GM18505 (cell line): ENCODE results near the gene OR52N1.

Experiments
- ATAC-seq: cut with Tn5 transposase; IDR thresholded peaks from one replicate; pipeline ENCODE4 v1.9.1; 2021; ENCODE audit not compliant: unreplicated experiment
- POLR2A ChIP-seq: IDR thresholded peaks from 4 replicates; pipeline ENCODE4 v1.6.1; 2011; ENCODE audit warnings: borderline replicate concordance; ENCODE audit not compliant: insufficient read depth, insufficient read length; ENCODE audit errors: extremely low read depth

Gene OR52N1

DNA sequence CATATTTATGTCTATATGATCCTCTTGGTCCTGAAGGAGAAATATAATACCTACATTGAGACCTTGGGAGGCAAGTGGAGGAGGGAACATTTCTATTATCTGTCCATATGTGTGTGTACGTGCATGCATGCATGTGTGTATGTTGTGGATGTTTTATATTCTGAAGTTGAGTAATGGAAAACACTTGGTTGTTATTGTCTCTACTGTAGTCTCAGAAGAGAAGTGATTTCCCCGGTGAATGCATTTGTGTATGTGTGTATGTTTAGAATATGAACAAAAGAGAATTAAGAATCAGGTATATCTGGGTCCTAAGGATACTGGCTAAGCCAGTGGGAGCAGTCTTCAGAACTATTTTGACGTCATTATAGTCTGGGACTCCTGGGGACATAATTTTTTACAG lies at the start of gene OR52N1:
Gene OR52N1 (minus strand): TSS at position 101 of the 400 bp plus-strand sequence. CDS start 2,449 bp downstream, outside the sequence.
- no peak for TF ChIP-seq POLR2A
- no peak for ATAC-seq

DNA sequence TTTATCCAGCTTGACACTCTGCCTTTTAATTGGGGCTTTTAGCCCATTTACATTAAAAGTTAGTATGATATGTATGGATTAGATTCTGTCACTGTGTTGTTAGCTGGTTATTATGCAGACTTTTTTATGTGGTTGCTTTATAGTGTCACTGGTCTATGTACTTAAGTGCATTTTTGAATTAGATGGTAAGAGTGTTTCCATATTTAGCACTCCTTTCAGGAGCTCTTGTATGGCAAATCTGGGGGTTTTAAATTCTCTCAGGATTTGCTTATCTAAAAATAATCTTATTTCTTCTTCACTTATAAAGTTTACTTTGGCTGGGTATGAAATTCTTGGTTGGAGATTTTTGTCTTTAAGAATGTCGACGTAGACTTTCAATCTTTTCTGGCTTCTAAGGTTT lies 46.6 kb upstream of the OR52N1 start:
- TF ChIP-seq POLR2A = no peak
- ATAC-seq = no peak

DNA sequence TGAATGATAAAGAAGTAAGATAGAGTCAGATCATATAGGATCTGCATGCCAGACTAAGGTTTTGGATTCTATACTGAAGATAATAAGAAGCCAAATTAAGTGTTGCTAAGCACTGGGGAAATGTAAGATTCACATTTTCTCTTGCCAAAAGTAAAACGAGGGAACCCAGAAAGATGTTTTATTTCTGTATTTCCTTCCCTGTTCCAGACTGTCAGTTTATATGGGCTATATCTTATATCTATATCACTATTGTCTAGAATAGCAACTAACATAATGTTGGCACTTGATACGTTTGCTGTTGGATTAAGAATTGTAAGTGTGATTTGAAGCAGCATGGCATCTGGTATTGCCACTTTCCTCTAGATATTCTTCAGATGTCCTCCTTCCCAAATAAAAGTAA lies 42.4 kb upstream of the OR52N1 start:
- ATAC-seq = no peak

DNA sequence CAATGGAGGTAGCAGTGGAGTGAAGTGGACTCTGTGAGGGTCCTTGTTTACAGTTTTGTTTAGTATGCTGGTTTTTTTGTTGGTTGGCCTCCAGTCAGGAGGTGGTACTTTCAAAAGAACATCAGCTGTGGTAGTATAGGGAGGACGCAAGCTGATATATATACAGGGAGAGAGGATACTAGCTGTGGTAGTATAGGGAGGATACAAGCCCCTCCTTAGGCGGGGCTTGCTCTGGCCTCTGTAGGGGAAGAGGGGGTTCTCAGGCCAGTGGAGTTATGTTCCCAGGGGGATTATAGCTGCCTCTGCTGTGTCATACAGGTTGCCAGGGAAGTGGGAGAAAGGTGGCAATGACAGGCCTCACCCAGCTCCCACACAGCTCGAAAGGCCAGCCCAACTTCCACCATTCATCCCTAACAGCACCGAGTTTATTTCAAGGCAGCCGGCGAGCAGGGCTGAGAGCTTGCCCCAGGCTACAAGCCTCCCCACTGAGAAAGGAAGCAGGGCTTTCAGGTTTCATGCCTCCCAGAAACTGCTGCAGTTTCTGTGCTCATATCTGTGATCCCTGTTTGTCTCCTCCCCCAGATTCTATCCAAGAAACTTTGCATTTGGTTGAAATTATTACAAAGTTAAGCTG lies 40.2 kb upstream of the OR52N1 start:
- ATAC-seq = no peak
- TF ChIP-seq POLR2A = no peak

More for the DNA sequence above, 42.4 kb upstream of the OR52N1 start:
- no peak for TF ChIP-seq POLR2A

DNA sequence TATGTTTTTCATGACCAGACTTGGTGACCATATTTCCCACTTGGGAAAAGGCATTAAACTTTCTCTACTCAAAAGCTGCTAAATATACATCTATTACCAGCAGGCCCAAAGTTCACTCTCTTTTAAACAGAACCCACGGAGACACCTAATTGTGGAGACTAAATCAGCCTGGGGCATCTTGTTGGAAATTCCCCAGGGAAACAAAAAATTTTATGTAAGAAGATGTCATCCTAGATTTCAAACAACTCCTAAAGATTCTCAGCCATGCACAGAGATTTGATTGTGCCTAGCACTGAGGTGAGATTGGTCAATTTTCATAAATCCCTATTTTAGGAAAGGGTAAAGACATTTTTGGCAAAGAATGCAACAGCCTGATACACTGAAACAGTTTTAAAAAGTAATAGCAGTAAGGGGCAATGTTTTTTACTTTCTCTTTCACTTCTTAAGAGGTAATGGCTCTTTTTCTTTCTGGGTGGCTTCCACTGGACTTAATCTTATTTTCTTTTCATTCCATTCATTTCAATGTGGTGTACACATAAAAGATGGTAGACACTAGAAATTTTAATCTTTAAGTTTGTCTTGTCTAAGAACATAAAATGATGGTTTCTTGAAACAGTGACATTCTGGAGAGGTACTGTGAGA lies 27.3 kb upstream of the OR52N1 start:
- TF ChIP-seq POLR2A = no peak
- peak; percentile 53 for ATAC-seq

DNA sequence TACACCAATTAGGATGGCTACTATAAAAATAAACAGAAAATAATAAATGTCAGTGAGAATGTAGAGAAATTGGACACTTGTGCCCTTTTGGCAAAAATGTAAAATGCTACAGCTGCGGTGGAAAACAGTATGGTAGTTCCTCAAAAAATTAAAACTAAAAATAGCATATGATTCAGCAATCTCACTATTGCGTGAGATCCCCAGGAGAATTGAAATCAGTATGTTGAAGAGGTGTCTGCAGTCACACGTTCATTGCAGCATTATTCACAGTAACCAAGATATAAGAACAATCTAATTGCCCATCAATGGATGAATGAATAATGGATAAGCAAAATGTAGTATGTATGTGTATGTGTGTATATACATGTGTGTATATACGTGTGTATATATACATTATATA lies 24.5 kb upstream of the OR52N1 start:
- no peak for TF ChIP-seq POLR2A
- ATAC-seq = no peak

DNA sequence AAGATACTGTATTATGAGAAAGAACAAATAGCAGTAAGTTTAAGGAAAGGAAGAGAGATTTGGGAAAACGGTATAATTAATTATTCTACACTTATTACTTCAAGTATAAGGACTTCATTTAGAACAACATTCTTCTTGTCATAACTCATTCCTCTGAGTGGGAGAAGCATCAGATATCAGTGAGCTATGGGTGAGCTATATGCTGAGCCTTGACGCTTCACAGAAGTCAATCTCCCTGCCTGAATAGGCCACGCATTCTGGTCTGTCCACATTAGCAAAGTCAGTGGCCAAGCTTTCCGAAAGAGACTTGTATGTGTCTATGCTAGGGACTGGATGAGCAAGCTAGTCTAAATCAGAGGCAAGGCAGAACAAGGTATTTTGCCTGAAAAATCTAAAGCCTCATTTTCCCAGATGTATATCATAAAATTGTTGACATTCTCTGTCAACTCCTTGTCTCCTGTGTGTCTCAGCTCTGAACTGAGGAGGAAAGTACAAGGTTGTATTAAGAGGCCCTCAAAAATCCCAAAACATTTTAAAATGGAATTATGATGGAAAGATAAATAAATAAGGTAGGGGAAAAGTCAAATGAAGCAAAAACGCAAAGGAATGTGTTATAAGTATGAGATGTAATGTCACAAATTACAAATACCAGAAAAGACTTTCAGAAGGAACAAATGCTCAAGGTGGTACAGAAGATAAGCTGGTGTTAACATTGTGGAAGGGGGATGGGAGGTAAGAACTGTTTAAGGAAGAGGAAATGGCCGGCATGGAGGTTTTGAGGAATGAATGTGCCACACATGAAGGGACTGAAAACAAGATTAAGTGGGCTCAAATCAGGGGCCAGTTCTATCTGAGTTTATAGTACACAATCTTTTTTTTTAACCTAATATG lies 19.1 kb upstream of the OR52N1 start:
- no peak for TF ChIP-seq POLR2A
- no peak for ATAC-seq

DNA sequence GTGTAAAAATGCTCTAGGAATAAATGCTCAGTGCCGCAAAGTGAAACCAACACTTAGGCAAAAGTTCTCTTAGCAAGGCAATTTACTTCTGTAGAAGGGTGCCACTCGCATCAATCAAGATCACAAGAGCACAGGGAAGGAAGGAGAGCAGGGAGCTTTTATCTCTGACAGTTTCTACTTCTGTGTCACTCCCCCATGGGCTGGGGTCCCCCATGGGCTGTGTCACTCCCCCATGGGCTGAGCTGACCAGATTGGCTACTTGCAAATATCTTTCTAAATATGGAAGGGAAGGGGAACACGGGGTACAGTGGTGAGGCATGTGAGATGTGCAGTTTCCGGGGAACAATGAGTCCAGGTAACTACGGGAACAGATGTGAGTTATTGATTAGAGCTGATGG lies 18.1 kb upstream of the OR52N1 start:
- TF ChIP-seq POLR2A = no peak
- ATAC-seq = peak; percentile 34

DNA sequence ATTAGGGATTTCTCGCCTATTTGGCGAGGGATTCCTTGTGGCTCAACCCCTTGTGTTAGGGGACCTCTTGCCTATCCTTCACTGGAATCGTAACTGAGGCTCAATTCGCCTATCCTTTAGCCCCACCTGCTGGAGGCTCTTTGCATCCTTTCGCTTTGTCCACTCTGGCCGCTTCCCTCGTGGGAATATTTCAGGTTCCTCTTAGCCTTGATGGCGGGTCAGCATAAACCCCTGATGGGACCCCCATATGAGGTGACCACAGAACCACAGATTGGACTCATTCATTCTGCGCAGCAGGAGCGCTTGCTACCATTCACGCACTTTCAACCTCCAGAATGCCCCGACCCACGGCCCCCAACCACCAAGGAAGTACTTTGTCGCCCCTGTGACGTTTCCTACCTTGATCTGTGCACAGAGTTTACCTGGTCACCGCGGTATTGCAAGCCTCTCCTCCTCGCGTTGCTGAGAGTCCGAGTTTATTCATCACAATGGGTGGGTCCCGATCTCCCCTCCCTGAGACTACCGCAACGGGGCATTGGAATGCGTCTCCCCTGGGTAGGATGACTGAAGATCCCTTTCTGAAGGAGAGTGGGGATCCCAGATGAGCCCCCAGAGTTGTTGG lies 17.5 kb upstream of the OR52N1 start, which contains the start of gene OR52N2:
Gene OR52N2 (plus strand): TSS at position 425 of the 622 bp plus-strand sequence. CDS start 11,412 bp downstream, outside the sequence.
- peak; percentile 89 for ATAC-seq

DNA sequence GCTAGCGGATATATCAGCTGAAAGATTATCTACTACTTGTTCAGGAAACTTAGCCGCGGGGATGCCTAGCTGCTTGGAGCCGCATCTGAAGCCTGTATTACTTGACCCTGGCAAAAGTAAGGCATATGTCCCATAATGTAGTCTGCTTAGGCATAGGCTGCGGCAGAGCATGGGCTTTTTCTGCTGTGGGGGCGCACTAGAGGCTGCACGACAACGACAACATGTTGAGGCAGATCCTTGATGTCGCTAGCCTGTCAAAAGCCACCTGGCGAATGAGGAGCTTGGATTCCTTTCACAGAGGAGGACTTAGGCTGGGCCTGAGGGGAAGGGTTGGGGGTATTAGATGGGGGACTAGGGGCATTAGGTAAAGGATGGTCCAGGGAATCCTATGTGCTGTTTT lies 16.5 kb upstream of the OR52N1 start:
- ATAC-seq = no peak
- TF ChIP-seq POLR2A = no peak

More for the DNA sequence above, 17.5 kb upstream of the OR52N1 start, which contains the start of gene OR52N2:
- no peak for TF ChIP-seq POLR2A

DNA sequence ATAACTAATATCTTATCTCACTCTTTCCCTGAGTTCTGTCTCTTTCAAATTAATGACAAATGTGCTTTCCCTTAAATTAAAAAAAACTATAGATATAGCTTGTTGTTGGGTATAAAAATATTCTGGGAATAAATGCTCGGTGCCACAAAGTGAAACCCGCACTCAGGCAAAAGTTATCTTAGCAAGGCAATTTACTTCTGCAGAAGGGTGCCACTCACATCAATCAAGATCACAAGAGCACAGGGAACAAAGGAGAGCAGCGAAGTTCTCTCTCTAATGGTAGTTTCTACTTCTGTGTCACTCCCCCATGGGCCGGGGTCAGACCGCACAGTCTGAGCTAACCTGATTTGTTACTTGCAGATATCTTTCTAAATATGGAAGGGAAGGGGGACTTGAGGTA lies 12.9 kb upstream of the OR52N1 start:
- ATAC-seq = no peak
- no peak for TF ChIP-seq POLR2A

DNA sequence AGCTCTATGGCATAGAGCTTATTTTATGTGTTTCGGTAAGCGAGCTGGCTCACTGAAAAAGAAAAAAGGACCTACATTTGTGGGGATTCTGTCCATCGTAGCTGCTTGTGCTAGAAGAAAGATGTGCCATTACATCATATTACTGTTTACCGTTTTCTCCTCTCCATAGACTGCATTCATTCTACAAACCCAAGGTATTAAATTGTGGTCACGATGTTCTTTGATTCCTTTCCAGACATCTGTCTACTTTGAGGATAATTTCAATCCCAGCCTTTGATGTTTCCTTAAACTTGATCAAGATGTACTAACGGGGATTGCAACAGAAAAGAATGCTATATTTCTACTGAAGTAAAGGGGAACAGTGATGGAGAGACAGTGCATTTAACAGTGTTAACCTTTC lies 5.5 kb upstream of the OR52N1 start:
- no peak for ATAC-seq
- TF ChIP-seq POLR2A = no peak

DNA sequence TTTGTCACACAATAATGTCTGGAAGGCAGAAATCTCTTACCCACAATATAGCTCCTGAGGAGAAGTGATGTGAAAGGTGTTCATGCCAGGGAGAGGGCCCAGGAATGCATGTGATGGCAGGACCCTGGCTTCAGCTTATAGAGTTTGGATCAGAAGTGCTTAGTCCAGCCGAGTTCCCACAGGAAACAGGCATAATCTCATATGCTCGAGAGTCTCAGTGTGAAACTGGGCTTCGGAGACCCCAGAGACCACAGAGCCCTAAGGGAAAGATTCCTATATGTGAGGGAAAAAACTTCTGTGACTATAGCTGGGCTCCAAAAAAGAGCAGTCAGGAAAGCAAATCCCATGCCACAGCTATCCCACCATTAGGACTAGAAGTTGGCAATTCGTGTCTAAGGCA lies 7.8 kb downstream of the OR52N1 start, which contains the start of gene OR52N5:
Gene OR52N5 (minus strand): TSS at position 101 of the 400 bp plus-strand sequence. CDS start 4,721 bp downstream, outside the sequence.
- ATAC-seq = no peak
- no peak for TF ChIP-seq POLR2A
